DOHH2 (cell line): ENCODE measurements around the gene FNDC3A.

Experiments
- EZH2phosphoT487 ChIP-seq: fragments of 200-600 bp; sonication (generic); IDR thresholded peaks from 2 replicates; pipeline ENCODE4 v1.6.1; 2017; ENCODE audit warnings: borderline replicate concordance, mild to moderate bottlenecking, antibody characterized with exemption, low read length, moderate library complexity, mixed read lengths
- TF ChIP-seq, protein P1 (sequence below): fragments of 200-600 bp; sonication (generic); IDR thresholded peaks from one replicate; pipeline ENCODE4 v1.5.1; 2014; ENCODE audit warnings: antibody characterized with exemption, mild to moderate bottlenecking, low read depth, low read length; ENCODE audit not compliant: poor library complexity, severe bottlenecking

DNA sequence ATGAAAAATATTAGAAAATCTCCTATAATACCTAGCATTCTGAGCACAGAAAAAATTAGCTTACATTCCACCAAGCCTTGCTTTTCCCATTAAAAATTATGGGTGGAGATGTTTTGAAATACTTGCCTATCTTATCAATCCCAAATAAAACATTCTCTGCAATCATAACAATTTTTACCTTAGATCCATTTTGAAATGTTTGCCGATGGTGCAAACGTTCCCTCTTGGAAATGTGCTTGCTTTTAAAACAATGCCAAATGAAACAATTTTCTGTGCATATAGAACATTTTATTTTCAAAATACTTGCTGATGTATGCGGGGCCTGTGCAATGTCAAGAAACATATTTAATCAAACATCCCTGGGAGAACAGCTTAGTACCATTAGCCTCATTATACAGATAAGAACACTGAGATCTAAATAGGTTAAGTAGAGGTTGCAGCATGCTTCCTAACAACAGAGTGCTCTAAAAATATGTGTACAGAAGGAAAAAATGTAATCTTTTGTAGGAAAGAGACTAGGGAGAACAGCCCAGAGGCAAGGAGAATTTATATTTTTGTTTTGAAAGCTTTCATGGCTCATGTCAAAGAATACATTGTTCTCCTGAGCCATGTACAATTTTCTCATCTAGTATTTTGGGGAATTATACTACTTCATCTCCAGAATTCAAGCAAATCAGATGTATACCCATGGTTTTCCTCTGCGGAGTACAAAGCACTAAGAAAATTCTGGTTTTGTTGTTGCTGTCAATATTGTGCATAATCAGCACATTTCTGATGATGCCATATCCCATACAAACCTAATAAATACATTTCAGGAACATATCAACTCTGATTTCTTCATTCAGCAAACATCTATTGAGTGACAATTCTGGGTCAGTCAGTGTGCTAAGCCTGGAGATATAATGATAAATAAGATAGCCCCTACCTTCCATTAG, 25.9 kb upstream of the FNDC3A start:
- TF ChIP-seq, protein P1, sequence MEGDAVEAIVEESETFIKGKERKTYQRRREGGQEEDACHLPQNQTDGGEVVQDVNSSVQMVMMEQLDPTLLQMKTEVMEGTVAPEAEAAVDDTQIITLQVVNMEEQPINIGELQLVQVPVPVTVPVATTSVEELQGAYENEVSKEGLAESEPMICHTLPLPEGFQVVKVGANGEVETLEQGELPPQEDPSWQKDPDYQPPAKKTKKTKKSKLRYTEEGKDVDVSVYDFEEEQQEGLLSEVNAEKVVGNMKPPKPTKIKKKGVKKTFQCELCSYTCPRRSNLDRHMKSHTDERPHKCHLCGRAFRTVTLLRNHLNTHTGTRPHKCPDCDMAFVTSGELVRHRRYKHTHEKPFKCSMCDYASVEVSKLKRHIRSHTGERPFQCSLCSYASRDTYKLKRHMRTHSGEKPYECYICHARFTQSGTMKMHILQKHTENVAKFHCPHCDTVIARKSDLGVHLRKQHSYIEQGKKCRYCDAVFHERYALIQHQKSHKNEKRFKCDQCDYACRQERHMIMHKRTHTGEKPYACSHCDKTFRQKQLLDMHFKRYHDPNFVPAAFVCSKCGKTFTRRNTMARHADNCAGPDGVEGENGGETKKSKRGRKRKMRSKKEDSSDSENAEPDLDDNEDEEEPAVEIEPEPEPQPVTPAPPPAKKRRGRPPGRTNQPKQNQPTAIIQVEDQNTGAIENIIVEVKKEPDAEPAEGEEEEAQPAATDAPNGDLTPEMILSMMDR, result no peak
- no peak for TF ChIP-seq EZH2phosphoT487
